GM21528 (cell line): ENCODE data around the gene CISH.

ENCODE experiments used
- ATAC-seq: cut with Tn5 transposase; IDR thresholded peaks from one replicate; pipeline ENCODE4 v1.9.1; 2021; ENCODE audit warnings: mild to moderate bottlenecking, moderate library complexity; ENCODE audit not compliant: unreplicated experiment, low FRiP score

Gene CISH

GRCh38 chr3:50615190-50615589 is 3.6 kb upstream of the CISH start:
- no peak for ATAC-seq

DNA sequence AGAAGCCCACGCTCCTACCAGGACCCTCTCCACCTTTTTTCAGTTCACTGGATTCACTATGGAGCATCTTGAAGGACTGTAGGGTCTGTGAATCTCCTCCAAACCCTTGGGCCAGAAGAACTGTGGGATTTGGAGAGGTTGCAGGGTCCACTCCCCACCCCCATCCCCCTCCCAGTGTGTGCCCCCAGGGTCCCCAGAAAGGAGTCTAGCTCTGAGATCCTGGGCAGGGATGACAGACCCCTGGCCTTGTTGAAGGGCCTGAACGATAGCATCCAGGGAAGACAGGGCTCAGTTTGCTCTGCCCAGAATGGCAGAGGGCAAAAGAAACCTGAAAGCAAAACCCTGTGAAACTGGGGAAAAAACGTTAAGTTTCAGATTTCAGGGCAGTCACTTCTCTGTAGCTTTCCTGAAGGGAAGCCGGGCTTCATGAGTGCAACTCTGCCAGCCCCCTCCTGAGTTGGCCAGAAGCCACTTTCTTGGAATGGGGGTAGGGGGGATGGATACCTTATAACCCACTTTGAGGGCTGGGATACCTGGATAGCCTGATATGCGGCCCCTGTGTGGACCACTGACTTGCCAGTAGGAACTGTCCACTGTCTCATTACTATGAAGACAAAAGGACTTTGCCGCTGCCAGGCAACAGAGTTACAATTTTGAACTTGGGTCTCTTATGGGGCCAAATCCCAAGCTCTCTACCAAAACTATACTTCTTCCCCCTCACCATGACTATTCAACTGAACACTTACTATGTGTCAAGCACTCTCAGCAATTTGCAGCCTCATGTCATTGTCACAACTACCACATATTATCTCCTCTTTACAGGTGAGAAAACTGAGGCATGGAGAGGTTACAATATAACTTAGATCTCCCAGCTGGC is 1.6 kb upstream of the CISH start:
- ATAC-seq, result no peak

GRCh38 chr3:50612234-50612882 is 784 bp upstream of the CISH start:
- no peak for ATAC-seq

DNA sequence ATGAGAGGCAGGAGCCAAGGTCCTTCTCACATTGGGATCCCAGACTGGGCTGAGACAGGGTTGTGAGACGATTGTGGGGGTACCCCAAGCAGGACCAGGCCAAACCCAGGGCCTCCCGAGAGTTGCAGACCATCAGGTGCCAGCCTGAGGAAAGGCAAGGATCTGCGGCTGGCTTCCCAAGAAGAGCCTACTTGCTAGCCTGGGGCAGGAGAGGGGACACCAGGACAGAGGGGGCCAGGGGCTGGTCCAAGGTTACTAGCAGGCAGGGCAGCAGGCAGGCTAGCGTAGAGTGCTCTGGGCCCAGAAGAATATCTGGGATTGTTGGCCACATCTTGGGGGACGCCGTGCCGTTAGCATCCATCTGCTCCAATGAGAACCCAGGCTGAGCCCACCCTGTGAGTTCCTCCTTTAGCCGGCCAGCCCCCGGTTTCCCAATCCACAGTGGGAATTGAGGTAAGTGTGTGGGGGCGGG is 546 bp downstream of the CISH start:
- no peak for ATAC-seq

DNA sequence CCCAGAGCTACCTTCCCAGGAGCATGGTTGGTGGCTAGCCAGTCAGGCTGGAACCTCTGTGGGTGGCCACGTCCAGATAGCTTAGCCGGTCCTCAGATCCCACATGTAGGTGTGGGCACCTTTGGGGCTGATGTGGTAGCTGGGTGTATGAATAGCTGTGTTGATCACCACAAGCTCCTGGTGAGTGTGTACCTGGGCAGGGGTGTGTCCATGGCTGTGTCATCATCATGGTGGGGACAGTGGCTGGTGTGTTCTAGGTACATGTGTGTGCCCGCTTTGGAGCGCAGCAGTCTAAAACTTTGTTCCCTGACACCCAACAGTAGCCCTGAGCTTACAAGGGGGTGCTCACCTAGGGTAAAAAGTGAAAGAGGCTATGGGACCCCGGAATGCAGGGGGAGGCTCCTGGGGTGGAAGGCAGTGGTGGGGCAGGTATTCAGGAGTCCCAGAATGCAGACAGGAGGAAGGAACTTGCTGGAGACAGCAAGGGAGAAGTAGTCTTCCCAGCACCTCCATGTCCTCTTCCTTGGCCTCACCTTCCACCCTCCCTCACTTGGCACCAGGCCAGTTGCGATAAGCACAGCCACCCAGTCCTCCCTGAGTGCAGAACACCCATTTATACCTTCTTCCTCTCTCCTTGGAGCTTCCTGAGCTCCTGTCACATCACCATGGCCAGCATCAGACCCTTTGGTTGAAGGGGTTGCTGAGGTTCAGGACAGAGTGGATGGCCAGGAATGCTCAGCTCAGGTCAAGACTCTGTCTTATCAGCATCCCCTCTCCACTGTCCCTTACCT is 1.2 kb downstream of the CISH start:
- ATAC-seq, result no peak

GRCh38 chr3:50609763-50610085 is 1.9 kb downstream of the CISH start:
- no peak for ATAC-seq

DNA sequence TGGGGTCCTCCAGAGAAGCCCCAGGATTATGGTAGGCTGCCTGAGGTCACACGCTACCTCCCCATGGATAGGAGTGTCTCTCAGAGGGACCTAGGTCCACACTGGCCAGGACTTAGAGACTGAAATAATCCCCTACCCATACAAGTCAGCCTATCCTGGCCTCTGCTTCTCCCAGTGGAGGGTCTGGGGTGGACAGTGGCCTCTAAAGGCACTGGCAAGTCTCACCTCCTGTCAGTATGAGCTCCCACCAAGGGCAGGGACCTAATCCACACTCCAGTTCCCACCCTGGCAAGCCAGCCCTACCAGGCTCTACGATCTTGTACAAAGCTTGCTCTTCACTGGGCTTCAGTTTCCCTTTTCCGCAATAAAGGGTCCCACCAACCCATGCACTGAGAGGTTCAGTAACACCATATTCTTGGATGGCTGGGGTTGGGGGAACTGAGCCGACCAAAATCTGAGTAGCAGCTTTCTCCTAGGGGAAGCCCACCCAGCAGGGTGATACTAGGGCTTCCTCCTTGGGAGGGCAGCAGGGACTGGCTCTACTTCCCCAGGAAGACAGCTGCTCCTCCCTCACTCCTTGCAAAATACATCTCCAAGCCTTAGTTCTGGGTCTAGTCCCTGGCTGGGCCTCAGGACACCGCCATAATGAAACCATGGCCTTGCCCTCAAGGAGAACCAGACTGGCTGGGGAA is 2.4 kb downstream of the CISH start:
- ATAC-seq, result no peak

DNA sequence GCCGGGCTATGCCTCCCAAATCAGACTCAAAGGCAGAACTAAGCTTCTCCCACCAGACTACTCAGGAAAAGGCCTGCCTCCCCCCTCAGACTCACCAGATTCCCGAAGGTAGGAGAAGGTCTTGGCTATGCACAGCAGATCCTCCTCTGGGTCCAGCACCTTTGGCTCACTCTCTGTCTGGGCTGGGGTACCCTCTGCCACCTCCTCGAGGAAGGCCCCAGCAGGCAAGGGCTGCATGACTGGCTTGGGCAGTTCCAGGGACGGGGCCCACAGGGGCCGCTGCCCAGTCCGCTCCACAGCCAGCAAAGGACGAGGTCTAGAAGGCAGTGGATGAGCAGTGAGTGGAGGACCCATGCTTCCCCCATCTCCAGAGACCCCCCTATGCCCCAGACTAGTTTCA is 3.3 kb downstream of the CISH start:
- ATAC-seq, result no peak

- ATAC-seq, result no peak
Observed at GRCh38 chr3:50607271-50608091, 4.1 kb downstream of the CISH start.

GRCh38 chr3:50606596-50606995 is 5.0 kb downstream of the CISH start:
- no peak for ATAC-seq

DNA sequence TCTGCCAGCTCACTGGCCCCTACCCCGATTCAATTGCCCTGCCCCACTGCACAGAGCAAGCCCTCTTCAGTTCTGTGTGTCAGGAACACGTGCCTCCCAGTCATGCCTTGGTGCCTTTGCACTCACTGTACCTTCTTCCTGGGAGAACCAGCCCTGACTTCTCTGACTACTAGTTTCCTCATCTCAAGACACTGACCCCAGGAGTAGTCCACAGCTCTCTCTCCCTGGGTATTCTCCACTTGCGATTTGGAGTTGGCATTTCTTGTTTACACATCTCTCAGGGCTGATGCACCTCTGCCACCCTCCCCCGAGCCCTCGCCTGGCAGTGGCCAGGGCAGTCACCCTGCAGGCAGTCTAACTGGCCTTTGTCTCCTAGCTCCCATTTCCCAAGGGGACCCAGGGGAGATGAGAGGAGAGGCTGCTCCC is 5.7 kb downstream of the CISH start:
- no peak for ATAC-seq

DNA sequence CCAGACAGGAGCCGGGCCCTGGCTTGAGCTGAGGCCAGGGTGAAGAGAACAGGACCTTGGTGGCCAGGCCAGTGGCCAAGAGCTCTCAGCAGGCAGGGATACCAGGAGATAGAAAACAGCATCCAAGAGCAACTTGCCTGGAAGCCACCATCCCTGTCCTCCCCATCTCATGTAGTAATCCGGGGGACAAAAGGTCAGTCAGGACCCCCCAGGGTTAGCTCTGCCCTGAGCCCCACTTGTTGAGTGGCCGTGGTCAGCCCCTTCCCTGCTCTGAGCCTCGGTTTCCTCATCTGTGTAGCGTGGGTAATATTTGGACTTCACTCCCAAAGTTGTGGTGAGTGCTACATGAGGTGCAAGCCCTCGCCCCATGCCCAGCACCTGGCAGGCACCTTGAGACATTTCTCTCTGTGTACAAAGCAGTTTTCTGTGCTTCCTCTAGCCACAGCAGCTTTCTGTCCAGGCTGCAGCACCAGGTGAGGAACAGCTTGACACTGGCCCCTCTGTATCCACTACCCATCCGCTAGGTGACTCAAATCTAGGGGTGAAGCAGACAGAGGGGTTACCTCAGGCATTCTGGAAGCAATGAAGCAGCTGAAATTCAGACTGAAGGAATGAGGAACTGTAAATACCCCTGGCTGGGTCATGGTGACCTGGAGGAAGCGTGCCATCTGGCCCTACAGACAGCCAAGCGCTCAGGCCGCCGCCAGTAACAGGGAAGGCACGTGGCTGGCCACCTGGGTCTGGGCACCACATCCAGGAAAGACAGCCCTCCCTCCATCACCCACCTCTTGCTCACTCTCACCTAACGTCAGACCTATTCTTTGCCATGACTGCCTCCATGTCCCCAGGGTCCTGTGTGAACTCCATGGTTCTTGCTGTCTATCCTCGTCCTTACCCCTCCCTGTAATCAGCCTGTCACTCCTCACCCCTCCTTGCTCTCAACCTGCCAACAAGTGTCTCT is 6.7 kb downstream of the CISH start:
- ATAC-seq, result no peak

GRCh38 chr3:50604110-50604621 is 7.4 kb downstream of the CISH start:
- ATAC-seq, result no peak

DNA sequence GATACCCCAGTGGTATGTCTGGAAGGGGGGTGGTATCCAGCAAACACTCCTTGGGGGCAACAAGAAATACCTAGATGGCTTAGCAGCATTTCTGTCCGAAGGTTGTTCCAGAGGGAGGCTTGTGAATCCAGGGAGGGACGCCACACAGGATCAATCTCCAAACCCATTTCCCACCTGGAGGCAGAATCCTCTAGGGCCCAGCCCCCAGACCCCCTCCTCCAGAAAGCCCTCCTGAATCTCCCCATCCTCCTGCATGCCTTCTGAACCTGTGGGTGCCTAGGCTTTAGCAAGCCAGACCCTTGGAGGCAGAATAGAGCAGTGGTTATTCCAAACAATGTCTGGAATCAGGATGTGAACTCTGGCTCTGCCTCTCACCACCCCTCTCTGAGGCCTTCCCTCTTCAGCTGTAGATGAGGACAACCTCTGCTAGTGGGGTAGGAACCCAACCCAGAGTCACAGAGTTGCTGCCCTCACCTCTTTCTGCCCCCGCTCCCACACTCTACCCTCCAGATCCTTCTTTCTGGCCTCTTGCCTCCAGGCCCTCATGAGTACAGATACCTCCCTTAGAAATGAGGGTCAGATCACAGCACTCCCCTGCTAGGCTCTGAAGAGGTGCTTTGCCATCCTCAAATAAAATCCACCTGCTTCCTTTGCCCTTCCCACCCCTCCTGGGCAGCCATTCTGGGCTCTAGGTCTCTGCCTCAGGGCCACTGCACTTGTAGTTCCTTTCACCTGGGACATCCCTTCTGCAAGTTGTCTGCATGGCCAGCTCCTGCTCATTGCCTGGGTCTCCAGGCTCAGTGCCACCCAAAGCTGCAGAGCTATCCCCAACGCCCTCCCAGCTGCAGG is 8.1 kb downstream of the CISH start:
- ATAC-seq, result no peak

- no peak for ATAC-seq
Observed at GRCh38 chr3:50602595-50603191, 8.9 kb downstream of the CISH start.

DNA sequence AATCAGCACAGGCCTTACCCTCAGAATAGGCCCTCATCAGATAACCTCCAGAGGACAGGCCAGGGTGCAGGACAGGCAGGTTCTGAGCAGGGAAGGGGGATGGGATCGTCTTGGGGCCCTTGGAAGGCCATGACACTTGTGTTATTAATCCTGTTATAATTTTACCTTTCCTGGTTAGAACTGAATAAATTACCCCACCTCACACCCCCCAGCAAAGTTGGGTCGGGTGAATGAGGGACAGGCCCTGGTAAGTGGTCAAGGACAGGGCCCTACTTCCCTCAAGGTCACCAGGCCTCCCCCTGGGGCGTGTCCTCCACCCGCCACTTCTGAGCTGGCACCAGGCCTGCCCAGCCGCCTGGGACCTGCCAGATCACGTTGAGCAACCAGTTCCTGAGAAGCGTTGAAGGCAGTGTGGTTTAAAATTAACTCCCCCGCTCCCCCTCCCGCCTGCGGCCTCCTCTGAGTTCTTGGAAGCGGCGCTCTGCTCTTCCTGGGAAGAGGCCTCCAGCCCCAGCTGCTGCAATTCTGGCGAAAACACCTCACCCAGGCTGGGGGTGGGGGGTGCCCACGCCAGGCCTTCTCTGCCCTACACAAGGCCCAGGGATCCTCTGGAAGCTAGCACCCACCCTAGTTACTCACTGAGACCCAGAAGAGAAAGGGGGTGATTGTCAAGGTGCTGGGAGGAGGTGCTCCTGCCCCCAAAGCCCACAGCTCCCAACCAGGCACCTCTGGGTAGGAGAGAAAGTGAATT is 10.6 kb downstream of the CISH start:
- ATAC-seq, result no peak
